ENCODE data around the gene ZWILCH. TPM values are rescaled to one million over a fixed set of nuclear protein-coding genes. Genes with fewer than 3 reads are reported as not detected.

The ZWILCH gene
- total and polyA plus RNA-seq, 2 of the 4 experiments (the other 2 are of a cell fraction) = 10.5 to 22.2 TPM

DNA sequence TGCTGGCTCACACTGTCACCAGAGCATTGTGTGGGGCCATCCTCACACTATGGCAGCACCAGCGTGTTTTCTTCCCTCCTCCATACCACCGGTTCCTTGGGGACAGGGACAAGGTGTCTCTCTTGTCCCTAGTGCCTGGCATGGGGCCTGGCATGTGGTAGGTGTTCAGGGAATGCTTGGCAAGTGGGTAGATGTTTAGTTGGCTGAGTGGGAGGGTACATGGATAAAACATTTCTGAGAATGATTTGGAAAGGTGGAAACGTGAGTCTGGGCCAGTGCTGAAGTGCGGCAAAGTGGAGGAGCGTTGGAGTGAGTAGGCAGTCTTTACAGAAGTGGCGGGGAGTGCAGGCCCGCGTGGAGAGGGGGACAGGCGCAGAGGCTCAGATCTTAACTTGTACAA is 22.6 kb upstream of the ZWILCH start:
- intact Hi-C loops (cut with micrococcal nuclease) = no loop called here
- CTCF ChIA-PET = no interaction called here

More for the DNA sequence above, 22.6 kb upstream of the ZWILCH start:
- H2BK15ac ChIP-seq (ENCODE audit: low read depth, low read length) = no peak overlapping the region
- no peak overlapping the region for H2BK20ac ChIP-seq (ENCODE audit: low read depth, low read length)
- 83% methylated on average over 1 of the region's 9 CpGs; no CpG with 5 or more reads in 1 of the 2 experiments for WGBS, 2 experiments (ENCODE audit: extremely low coverage in 2 of 2, insufficient read length in 1 of 2)
- H3K27ac ChIP-seq (ENCODE audit: insufficient read depth, low read length) = no peak overlapping the region
- H3K36me3 ChIP-seq (ENCODE audit: control insufficient read depth, insufficient read depth, low read length) = peaks cover 30% of the 10 kb centered on the region
- no peak overlapping the region for H3K23ac ChIP-seq (ENCODE audit: low read depth, low read length)
- no peaks in the 10 kb centered on the region for H3K9me3 ChIP-seq (ENCODE audit: control insufficient read depth, insufficient read depth, low read length)
- dilution Hi-C loops (cut with HindIII; ENCODE audit: low sequenced_read_pairs, unreplicated experiment) (no loop called here), in situ Hi-C loops (cut with MboI; ENCODE audit: low sequenced_read_pairs) (loop anchor here (25.0 kb wide), 1 partner anchor 570 kb away; no protein-coding TSS in a partner anchor)
- no peaks in the 10 kb centered on the region for H3K27me3 ChIP-seq (ENCODE audit: control insufficient read depth, insufficient read depth, low read length)
- H3K4ac ChIP-seq (ENCODE audit: low read depth, low read length) = no peak overlapping the region
- no peak overlapping the region for H4K8ac ChIP-seq (ENCODE audit: low read depth in 2 of 2, low read length in 2 of 2)
- no peak overlapping the region for H3K4me3 ChIP-seq (ENCODE audit: insufficient read depth, low read depth, low read length)
- BruUV-seq (replicated peaks) = no TSS peak
- no peak overlapping the region for H2AFZ ChIP-seq (replicated peaks; ENCODE audit: low read length, poor library complexity)
- no peak overlapping the region for H3K18ac ChIP-seq (ENCODE audit: low read depth, low read length)
- peaks cover 43 to 46% of the 10 kb centered on the region in 2 experiments for H3K79me1 ChIP-seq (ENCODE audit: low read depth in 1 of 2, low read length in 2 of 2)
- no peak overlapping the region for H2BK120ac ChIP-seq (ENCODE audit: low read depth, low read length)
- no peak for DNase-seq
- no peak overlapping the region for H2BK5ac ChIP-seq (ENCODE audit: low read depth, low read length, poor library complexity, severe bottlenecking)
- TF ChIP-seq RFX5 (IDR thresholded peaks at IDR 0.05; ENCODE audit: low read depth, low read length) (no peak), BHLHE40 (IDR thresholded peaks at IDR 0.05; ENCODE audit: low read depth, low read length) (no peak)
- TF ChIP-seq, protein P1, sequence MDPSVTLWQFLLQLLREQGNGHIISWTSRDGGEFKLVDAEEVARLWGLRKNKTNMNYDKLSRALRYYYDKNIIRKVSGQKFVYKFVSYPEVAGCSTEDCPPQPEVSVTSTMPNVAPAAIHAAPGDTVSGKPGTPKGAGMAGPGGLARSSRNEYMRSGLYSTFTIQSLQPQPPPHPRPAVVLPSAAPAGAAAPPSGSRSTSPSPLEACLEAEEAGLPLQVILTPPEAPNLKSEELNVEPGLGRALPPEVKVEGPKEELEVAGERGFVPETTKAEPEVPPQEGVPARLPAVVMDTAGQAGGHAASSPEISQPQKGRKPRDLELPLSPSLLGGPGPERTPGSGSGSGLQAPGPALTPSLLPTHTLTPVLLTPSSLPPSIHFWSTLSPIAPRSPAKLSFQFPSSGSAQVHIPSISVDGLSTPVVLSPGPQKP (IDR thresholded peaks at IDR 0.05; ENCODE audit: borderline replicate concordance, low read depth, low read length) = no peak
- H3K4me2 ChIP-seq (ENCODE audit: low read depth, low read length) = no peak overlapping the region
- no peak overlapping the region for H2AK9ac ChIP-seq (replicated peaks; ENCODE audit: low read depth, low read length, poor library complexity)
- H3K9ac ChIP-seq (ENCODE audit: low read depth, low read length) = no peak overlapping the region
- POLR2A ChIA-PET (ENCODE audit: unreplicated experiment) = no interaction called here
- H3K56ac ChIP-seq (ENCODE audit: extremely low read depth, insufficient read depth, low read length) = no peak overlapping the region
- H4K5ac ChIP-seq (ENCODE audit: low read depth, low read length) = no peak overlapping the region
- no peak overlapping the region for H4K91ac ChIP-seq (ENCODE audit: insufficient read depth, low read depth, low read length)
- H3K4me1 ChIP-seq (ENCODE audit: control insufficient read depth, insufficient read depth, low read length) = peaks cover 5% of the 10 kb centered on the region; the same call in 1 of the 2 replicates
- peaks cover 6% of the 10 kb centered on the region for H4K20me1 ChIP-seq (ENCODE audit: insufficient read depth, low read length)
- no peak overlapping the region for H2AK5ac ChIP-seq (ENCODE audit: low read depth, low read length)
- no peak overlapping the region for H3K14ac ChIP-seq (replicated peaks; ENCODE audit: low read depth, low read length)
- H3K9me1 ChIP-seq (ENCODE audit: insufficient read depth, low read length) = peaks cover 18% of the 10 kb centered on the region
- ATAC-seq (ENCODE audit: low read depth) = no peak
